HUES48 (cell line): ENCODE measurements around the gene PRRG4.
"Not testable (repeated sequence)": the region's sequence is repeated elsewhere in the genome, so short reads cannot be mapped to it uniquely, and the experiment has no call there.

Experiments
- H3K27ac ChIP-seq: one replicate; pipeline ENCODE4 v1.7.0; 2013; ENCODE audit warnings: low read depth, low read length, inconsistent platforms
- H3K27me3 ChIP-seq: 2 replicates; pipeline ENCODE4 v1.6.1; 2013; ENCODE audit warnings: mild to moderate bottlenecking, low read length; ENCODE audit not compliant: control insufficient read depth, insufficient read depth
- H3K36me3 ChIP-seq: 2 replicates; pipeline ENCODE4 v1.6.1; 2013; ENCODE audit warnings: low read length; ENCODE audit not compliant: control insufficient read depth, insufficient read depth
- H3K4me1 ChIP-seq: 2 replicates; pipeline ENCODE4 v1.6.1; 2013; ENCODE audit warnings: mild to moderate bottlenecking, low read length; ENCODE audit not compliant: control insufficient read depth, insufficient read depth
- H3K4me3 ChIP-seq: 2 replicates; pipeline ENCODE4 v1.5.1; 2013; ENCODE audit warnings: mild to moderate bottlenecking, low read depth, low read length
- H3K9ac ChIP-seq: 2 replicates; pipeline ENCODE4 v1.6.1; 2013; ENCODE audit warnings: mild to moderate bottlenecking, low read depth, low read length, moderate library complexity
- H3K9me3 ChIP-seq: 2 replicates; pipeline ENCODE4 v1.6.1; 2013; ENCODE audit warnings: low read length; ENCODE audit not compliant: control insufficient read depth, insufficient read depth

PRRG4 gene

GRCh38 chr11:32829680-32830412 lies at the start of gene PRRG4:
Gene PRRG4 (plus strand): TSS chr11:32829927. CDS start chr11:32830530, 603 bp downstream.
- peaks cover 28% of the 10 kb centered on the region for H3K27me3 ChIP-seq
- H3K4me3 ChIP-seq: peak within 1 kb of the TSS; percentile 77
- no peaks in the 10 kb centered on the region for H3K36me3 ChIP-seq
- peaks cover 14% of the 10 kb centered on the region; the same call in 1 of the 2 replicates for H3K4me1 ChIP-seq
- H3K9ac ChIP-seq: peak within 1 kb of the TSS; percentile 32; the same call in 1 of the 2 replicates
- H3K27ac ChIP-seq: no peak within 1 kb of the TSS
- no peaks in the 10 kb centered on the region for H3K9me3 ChIP-seq

- not testable (repeated sequence) for H3K4me3 ChIP-seq, H3K27me3 ChIP-seq, H3K4me1 ChIP-seq, H3K9ac ChIP-seq, H3K9me3 ChIP-seq, H3K36me3 ChIP-seq, H3K27ac ChIP-seq
Measured at GRCh38 chr11:32780839-32781238, 48.9 kb upstream of the PRRG4 start.

- no peaks in the 10 kb centered on the region for H3K4me1 ChIP-seq
- H3K36me3 ChIP-seq: no peaks in the 10 kb centered on the region
- no peak overlapping the region for H3K4me3 ChIP-seq
- H3K9ac ChIP-seq: no peak overlapping the region
- H3K27ac ChIP-seq: no peak overlapping the region
- no peaks in the 10 kb centered on the region for H3K27me3 ChIP-seq
- H3K9me3 ChIP-seq: no peaks in the 10 kb centered on the region
Measured at GRCh38 chr11:32781721-32782120, 48.0 kb upstream of the PRRG4 start.

- Histone ChIP-seq H3K4me1 (no peaks in the 10 kb centered on the region), H3K4me3 (no peak overlapping the region), H3K27ac (no peak overlapping the region)
Measured at GRCh38 chr11:32785262-32785661, 44.5 kb upstream of the PRRG4 start.

GRCh38 chr11:32786811-32787210 lies 42.9 kb upstream of the PRRG4 start:
- Histone ChIP-seq H3K27ac (no peak overlapping the region), H3K36me3 (no peaks in the 10 kb centered on the region), H3K4me1 (no peaks in the 10 kb centered on the region), H3K9ac (no peak overlapping the region), H3K9me3 (no peaks in the 10 kb centered on the region), H3K27me3 (no peaks in the 10 kb centered on the region), H3K4me3 (no peak overlapping the region)

More at GRCh38 chr11:32785262-32785661, 44.5 kb upstream of the PRRG4 start:
- Histone ChIP-seq H3K9me3 (no peaks in the 10 kb centered on the region), H3K9ac (no peak overlapping the region), H3K27me3 (no peaks in the 10 kb centered on the region), H3K36me3 (no peaks in the 10 kb centered on the region)

GRCh38 chr11:32790916-32791315 lies 38.8 kb upstream of the PRRG4 start:
- no peak overlapping the region for H3K4me3 ChIP-seq
- H3K9me3 ChIP-seq: no peaks in the 10 kb centered on the region
- no peak overlapping the region for H3K9ac ChIP-seq
- peaks cover 5% of the 10 kb centered on the region for H3K4me1 ChIP-seq
- H3K36me3 ChIP-seq: no peaks in the 10 kb centered on the region
- no peak overlapping the region for H3K27ac ChIP-seq
- H3K27me3 ChIP-seq: no peaks in the 10 kb centered on the region

- no peaks in the 10 kb centered on the region for H3K36me3 ChIP-seq
- H3K4me3 ChIP-seq: peak overlapping the region; percentile 46
- H3K9me3 ChIP-seq: no peaks in the 10 kb centered on the region
- peaks cover 5% of the 10 kb centered on the region for H3K4me1 ChIP-seq
- H3K27ac ChIP-seq: no peak overlapping the region
- no peak overlapping the region for H3K9ac ChIP-seq
- no peaks in the 10 kb centered on the region for H3K27me3 ChIP-seq
Measured at GRCh38 chr11:32792111-32792947, 37.4 kb upstream of the PRRG4 start.

- peaks cover 5% of the 10 kb centered on the region for H3K4me1 ChIP-seq
- H3K9ac ChIP-seq: no peak overlapping the region
- no peaks in the 10 kb centered on the region for H3K9me3 ChIP-seq
- no peaks in the 10 kb centered on the region for H3K27me3 ChIP-seq
- H3K4me3 ChIP-seq: peak overlapping the region; percentile 46
- H3K36me3 ChIP-seq: no peaks in the 10 kb centered on the region
- no peak overlapping the region for H3K27ac ChIP-seq
Measured at GRCh38 chr11:32792948-32793475, 36.7 kb upstream of the PRRG4 start.

- Histone ChIP-seq H3K27me3 (no peaks in the 10 kb centered on the region), H3K9me3 (no peaks in the 10 kb centered on the region), H3K4me1 (peaks cover 5% of the 10 kb centered on the region), H3K4me3 (no peak within 1 kb of the TSS), H3K27ac (no peak within 1 kb of the TSS), H3K9ac (no peak within 1 kb of the TSS), H3K36me3 (no peaks in the 10 kb centered on the region)
Measured at GRCh38 chr11:32794439-32794838, 35.3 kb upstream of the PRRG4 start, which contains the start of gene CCDC73. Gene CCDC73 (minus strand): TSS chr11:32794662. CDS start chr11:32760243, 34,419 bp downstream.

GRCh38 chr11:32796425-32796824 lies 33.3 kb upstream of the PRRG4 start:
- peaks cover 5% of the 10 kb centered on the region for H3K4me1 ChIP-seq
- H3K9me3 ChIP-seq: no peaks in the 10 kb centered on the region
- no peaks in the 10 kb centered on the region for H3K27me3 ChIP-seq
- no peak overlapping the region for H3K4me3 ChIP-seq
- H3K36me3 ChIP-seq: no peaks in the 10 kb centered on the region
- no peak overlapping the region for H3K27ac ChIP-seq
- no peak overlapping the region for H3K9ac ChIP-seq

GRCh38 chr11:32809313-32809712 lies 20.4 kb upstream of the PRRG4 start:
- no peaks in the 10 kb centered on the region for H3K9me3 ChIP-seq
- H3K27ac ChIP-seq: no peak overlapping the region
- H3K27me3 ChIP-seq: no peaks in the 10 kb centered on the region
- peaks cover 3% of the 10 kb centered on the region; the same call in 1 of the 2 replicates for H3K4me1 ChIP-seq
- H3K9ac ChIP-seq: no peak overlapping the region
- no peak overlapping the region for H3K4me3 ChIP-seq
- H3K36me3 ChIP-seq: no peaks in the 10 kb centered on the region
